GM20431 (cell line): ENCODE measurements around the gene NUDT16.

Experiments
- in situ Hi-C: fragments of 300-500 bp; cut with MseI, MboI; formaldehyde crosslinking; loops from one replicate; pipeline ENCODE4 v1.15.0; 2020; ENCODE audit warnings: low sequenced_read_pairs; ENCODE audit not compliant: unreplicated experiment

Gene NUDT16

DNA sequence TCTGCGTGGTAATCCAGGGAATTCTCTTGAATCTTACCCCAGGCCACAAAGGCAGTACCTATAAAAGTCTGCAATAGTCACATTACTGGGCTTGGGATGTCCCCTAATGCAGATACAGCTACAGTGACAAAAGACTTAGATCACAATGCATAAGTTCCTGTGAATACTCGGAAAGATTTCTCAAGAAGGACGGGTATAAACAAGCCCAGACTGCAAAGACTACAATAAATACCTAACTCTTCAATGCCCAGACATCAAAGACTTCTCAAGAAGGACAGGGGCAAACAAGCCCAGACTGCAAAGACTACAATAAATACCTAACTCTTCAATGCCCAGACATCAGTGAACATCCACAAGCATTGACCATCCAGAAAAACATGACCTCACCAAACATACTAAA is 50.9 kb downstream of the NUDT16 start:
- in situ Hi-C loops: no loop called here

DNA sequence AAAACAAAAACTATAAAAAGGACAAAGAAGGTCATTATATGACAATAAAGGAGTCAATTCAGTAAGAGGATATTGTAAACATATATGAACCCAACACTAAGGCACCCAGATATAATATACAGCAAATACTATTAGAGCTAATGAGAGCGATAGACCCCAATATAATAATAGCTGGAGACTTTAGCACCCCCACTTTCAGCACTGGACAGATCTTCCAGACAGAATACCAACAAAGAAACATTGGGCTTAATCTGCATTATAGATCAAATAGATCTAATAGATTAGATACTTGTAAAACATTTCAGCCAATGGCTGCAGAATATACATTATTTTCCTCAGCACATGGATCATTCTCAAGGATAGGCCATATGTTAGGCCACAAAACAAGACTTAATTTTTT is 53.4 kb downstream of the NUDT16 start:
- in situ Hi-C loops: no loop called here
